ENCODE measurements around the gene LASP1.

LASP1 gene

GRCh38 chr17:38918916-38919315, 49.1 kb downstream of the LASP1 start:
- POLR2A ChIA-PET (ENCODE audit: low non-redundant PET) = interaction anchor here (0.6 kb wide), 1 partner anchor 35 kb away, joined by 3 read pairs; no protein-coding TSS in a partner anchor
- no peak for DNase-seq (ENCODE audit: low spot score)
- peak overlapping the region; percentile 36; the same call in 1 of the 2 replicates for H3K27ac ChIP-seq
- CTCF ChIA-PET = no interaction called here
- TF ChIP-seq CTCF (conservative IDR thresholded peaks at IDR 0.05; ENCODE audit: low read depth) = no peak

GRCh38 chr17:38919316-38920078, 49.6 kb downstream of the LASP1 start:
- CTCF ChIA-PET = no interaction called here
- no peak for DNase-seq (ENCODE audit: low spot score)
- peak overlapping the region; percentile 36 for H3K27ac ChIP-seq
- TF ChIP-seq CTCF (conservative IDR thresholded peaks at IDR 0.05; ENCODE audit: low read depth) = no peak
- POLR2A ChIA-PET (ENCODE audit: low non-redundant PET) = no interaction called here

- CTCF ChIA-PET = no interaction called here
- POLR2A ChIA-PET (ENCODE audit: low non-redundant PET) = interaction anchor here (0.7 kb wide), 1 partner anchor 50 kb away, joined by 3 read pairs; no protein-coding TSS in a partner anchor
- DNase-seq (ENCODE audit: low spot score) = no peak
- peak overlapping the region; percentile 36 for H3K27ac ChIP-seq
- TF ChIP-seq CTCF (conservative IDR thresholded peaks at IDR 0.05; ENCODE audit: low read depth) = no peak
Observed at GRCh38 chr17:38920374-38921291, 50.8 kb downstream of the LASP1 start.

- TF ChIP-seq CTCF (conservative IDR thresholded peaks at IDR 0.05; ENCODE audit: low read depth) = no peak
- DNase-seq (ENCODE audit: low spot score) = no peak
- POLR2A ChIA-PET (ENCODE audit: low non-redundant PET) = no interaction called here
- peak overlapping the region; percentile 50 for H3K27ac ChIP-seq
- CTCF ChIA-PET = no interaction called here
Observed at GRCh38 chr17:38921756-38922411, 52.0 kb downstream of the LASP1 start.

- CTCF ChIA-PET = interaction anchor here (0.5 to 2.5 kb wide), 4 partner anchors 21 to 1193 kb away, joined by 4 to 8 read pairs (median 5); no protein-coding TSS in a partner anchor
- TF ChIP-seq CTCF (conservative IDR thresholded peaks at IDR 0.05; ENCODE audit: low read depth) = no peak
- peak overlapping the region; percentile 50 for H3K27ac ChIP-seq
- no peak for DNase-seq (ENCODE audit: low spot score)
- POLR2A ChIA-PET (ENCODE audit: low non-redundant PET) = no interaction called here
Observed at GRCh38 chr17:38922538-38923297, 52.9 kb downstream of the LASP1 start.

Data from RWPE1 (cell line).